ENCODE results near the gene KLHL22.

DNA sequence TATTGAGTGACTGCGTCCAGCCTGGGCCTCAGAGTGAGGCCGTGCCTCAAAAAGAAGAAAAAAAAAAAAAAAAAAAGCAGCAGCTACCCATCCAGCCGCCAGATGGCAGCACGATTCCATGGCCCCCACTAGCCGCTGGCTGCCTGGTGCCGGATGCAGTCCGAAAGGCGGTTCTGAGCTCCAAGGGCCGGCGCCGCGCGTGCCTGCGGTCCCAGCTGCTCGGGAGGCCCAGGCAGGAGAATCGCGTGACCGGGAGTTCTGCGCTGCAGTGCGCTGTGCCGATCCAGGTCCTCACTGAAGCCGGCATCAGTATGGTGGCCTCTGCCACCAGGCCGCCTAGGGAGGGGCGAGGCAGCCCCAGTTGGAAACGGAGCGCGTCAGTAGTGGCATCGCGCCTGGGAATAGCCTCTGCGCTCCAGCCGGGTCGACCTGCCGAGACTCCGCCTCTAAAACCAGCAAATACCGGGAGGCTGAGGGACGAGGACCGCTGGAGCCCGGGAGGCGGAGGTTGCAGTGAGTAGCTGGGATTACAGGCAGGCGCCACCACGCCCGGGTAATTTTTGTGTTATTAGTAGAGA is 77.3 kb downstream of the KLHL22 start:
- TF ChIP-seq, protein P1, sequence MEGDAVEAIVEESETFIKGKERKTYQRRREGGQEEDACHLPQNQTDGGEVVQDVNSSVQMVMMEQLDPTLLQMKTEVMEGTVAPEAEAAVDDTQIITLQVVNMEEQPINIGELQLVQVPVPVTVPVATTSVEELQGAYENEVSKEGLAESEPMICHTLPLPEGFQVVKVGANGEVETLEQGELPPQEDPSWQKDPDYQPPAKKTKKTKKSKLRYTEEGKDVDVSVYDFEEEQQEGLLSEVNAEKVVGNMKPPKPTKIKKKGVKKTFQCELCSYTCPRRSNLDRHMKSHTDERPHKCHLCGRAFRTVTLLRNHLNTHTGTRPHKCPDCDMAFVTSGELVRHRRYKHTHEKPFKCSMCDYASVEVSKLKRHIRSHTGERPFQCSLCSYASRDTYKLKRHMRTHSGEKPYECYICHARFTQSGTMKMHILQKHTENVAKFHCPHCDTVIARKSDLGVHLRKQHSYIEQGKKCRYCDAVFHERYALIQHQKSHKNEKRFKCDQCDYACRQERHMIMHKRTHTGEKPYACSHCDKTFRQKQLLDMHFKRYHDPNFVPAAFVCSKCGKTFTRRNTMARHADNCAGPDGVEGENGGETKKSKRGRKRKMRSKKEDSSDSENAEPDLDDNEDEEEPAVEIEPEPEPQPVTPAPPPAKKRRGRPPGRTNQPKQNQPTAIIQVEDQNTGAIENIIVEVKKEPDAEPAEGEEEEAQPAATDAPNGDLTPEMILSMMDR (conservative IDR thresholded peaks at IDR 0.05; ENCODE audit: low read length) = peak; percentile 82
- no peak for TF ChIP-seq EZH2phosphoT487 (IDR thresholded peaks at IDR 0.05; ENCODE audit: borderline replicate concordance)

Data from Loucy (cell line).